SK-N-MC (cell line): ENCODE measurements around the gene GFRA1.

Experiments used
- DNase-seq: peaks from one replicate; pipeline ENCODE4 v3.0.0-alpha.2; 2011; ENCODE audit warnings: low read depth, low spot score
- H3K27ac ChIP-seq: fragments of 200-600 bp; sonication (generic); 2 replicates; pipeline ENCODE4 v1.5.1; 2016; ENCODE audit warnings: mixed run types
- H3K36me3 ChIP-seq: fragments of 200-600 bp; sonication (generic); 2 replicates; pipeline ENCODE4 v1.6.1; 2017; ENCODE audit warnings: antibody characterized with exemption, low read length, mixed read lengths; ENCODE audit not compliant: insufficient read depth
- H3K4me3 ChIP-seq: fragments of 200-600 bp; sonication (generic); 2 replicates; pipeline ENCODE4 v1.5.1; 2016
- H3K9ac ChIP-seq: fragments of 200-600 bp; sonication (generic); 2 replicates; pipeline ENCODE4 v1.8.0; 2017; ENCODE audit warnings: mixed run types, mixed read lengths; ENCODE audit not compliant: insufficient read length
- H3K9me3 ChIP-seq: fragments of 200-600 bp; sonication (generic); 2 replicates; pipeline ENCODE4 v1.6.1; 2017; ENCODE audit warnings: low read depth, mild to moderate bottlenecking, antibody characterized with exemption, low read length, moderate library complexity, mixed read lengths
- EZH2 ChIP-seq: fragments of 200-600 bp; sonication (generic); IDR thresholded peaks from one replicate; pipeline ENCODE4 v1.6.1; 2017; ENCODE audit warnings: antibody characterized with exemption
- FOXP2 ChIP-seq: optimal IDR thresholded peaks from 2 replicates; pipeline ENCODE3; 2011; ENCODE audit warnings: mild to moderate bottlenecking, moderate library complexity; ENCODE audit not compliant: insufficient read depth; ENCODE audit errors: extremely low read length, control extremely low read depth
- POLR2AphosphoS5 ChIP-seq: IDR thresholded peaks from 2 replicates; pipeline ENCODE4 v1.6.1; 2012; ENCODE audit warnings: mild to moderate bottlenecking, low read depth, low read length, borderline replicate concordance

Gene GFRA1

GRCh38 chr10:116093031-116093430, 180.0 kb downstream of the GFRA1 start:
- no peak overlapping the region for H3K27ac ChIP-seq
- no peak overlapping the region for H3K4me3 ChIP-seq
- no peak for TF ChIP-seq FOXP2
- no peak for TF ChIP-seq EZH2
- TF ChIP-seq POLR2AphosphoS5 = no peak
- H3K9me3 ChIP-seq = no peaks in the 10 kb centered on the region
- DNase-seq = no peak
- no peaks in the 10 kb centered on the region for H3K36me3 ChIP-seq
- H3K9ac ChIP-seq = no peak overlapping the region

- Histone ChIP-seq H3K27ac (no peak overlapping the region), H3K4me3 (no peak overlapping the region), H3K9me3 (no peaks in the 10 kb centered on the region), H3K9ac (no peak overlapping the region), H3K36me3 (no peaks in the 10 kb centered on the region)
- no peak for DNase-seq
- TF ChIP-seq EZH2 (no peak), FOXP2 (no peak), POLR2AphosphoS5 (no peak)
Measured at GRCh38 chr10:116088985-116089384, 184.0 kb downstream of the GFRA1 start.

DNA sequence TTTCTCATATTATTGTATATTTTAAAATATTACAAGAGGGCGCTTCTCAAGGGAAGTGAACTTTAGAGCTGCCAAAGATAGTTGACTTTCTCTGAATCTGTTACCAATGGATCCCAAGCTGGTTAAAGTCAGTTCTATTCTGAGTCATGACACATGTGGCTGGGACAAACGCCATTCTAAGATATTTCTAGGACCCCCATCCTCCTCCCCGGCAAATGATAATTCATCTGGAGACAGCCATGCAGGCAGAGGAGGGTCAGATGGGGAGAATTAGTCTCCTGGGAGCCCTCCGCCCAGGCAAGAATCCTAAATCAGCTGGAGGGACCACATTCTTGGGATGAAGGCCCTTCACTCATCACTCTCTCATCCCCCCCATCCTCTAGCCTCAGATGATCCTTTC, 187.7 kb downstream of the GFRA1 start:
- H3K4me3 ChIP-seq = no peak overlapping the region
- TF ChIP-seq FOXP2 (no peak), EZH2 (no peak), POLR2AphosphoS5 (no peak)

DNA sequence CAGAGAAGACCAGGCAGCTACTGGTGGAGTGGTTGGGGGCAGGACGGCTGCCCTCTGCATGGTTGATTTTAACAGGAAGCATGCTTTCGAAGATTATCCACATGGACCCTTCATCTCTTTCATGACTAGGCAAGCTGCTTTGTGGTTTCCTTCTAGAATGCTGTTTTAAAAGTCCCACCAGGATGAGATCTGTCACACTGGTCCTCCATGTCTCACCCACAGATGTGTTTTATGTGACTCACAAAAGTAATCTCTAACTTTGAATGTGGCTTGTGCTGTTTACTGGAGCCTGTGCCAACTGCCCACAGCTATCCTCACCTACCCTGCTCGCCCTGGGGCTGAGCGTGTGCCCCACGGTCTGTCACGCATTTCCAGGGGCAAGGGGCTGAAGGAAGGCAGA, 188.8 kb downstream of the GFRA1 start:
- DNase-seq = no peak
- Histone ChIP-seq H3K9ac (no peak overlapping the region), H3K27ac (no peak overlapping the region), H3K9me3 (no peaks in the 10 kb centered on the region), H3K36me3 (no peaks in the 10 kb centered on the region), H3K4me3 (no peak overlapping the region)
- no peak for TF ChIP-seq POLR2AphosphoS5
- TF ChIP-seq EZH2 = no peak

More for the DNA sequence above, 187.7 kb downstream of the GFRA1 start:
- no peaks in the 10 kb centered on the region for H3K36me3 ChIP-seq
- H3K9me3 ChIP-seq = no peaks in the 10 kb centered on the region
- no peak for DNase-seq
- H3K27ac ChIP-seq = no peak overlapping the region
- H3K9ac ChIP-seq = no peak overlapping the region

DNA sequence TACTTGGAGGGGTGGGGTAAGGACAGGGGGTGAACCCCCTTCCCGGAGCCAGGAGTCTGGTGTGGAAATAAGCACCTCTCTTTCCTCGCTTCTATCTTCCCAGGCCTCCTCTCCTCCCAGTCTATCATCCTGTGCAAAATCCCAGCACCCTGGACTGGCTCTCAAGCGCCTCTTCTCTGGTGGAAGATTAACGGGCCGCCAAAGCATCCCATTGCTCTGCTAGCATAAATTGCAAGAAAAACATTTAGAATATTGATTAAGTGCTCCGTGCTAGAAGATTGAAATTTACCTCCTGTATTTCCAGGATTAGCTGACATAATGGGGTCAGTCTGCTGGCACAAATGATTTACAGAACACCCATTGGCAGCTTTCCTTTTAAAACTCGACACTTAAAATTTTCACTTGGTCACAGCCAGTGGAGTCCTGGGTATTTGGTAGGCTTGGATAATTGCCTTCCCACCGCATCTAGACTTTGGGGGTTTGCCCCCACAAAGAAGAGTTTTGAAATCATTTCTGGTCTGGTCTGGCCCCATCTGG, 189.7 kb downstream of the GFRA1 start:
- no peak overlapping the region for H3K27ac ChIP-seq
- no peaks in the 10 kb centered on the region for H3K9me3 ChIP-seq
- H3K36me3 ChIP-seq = no peaks in the 10 kb centered on the region
- DNase-seq = no peak
- H3K9ac ChIP-seq = no peak overlapping the region
- no peak overlapping the region for H3K4me3 ChIP-seq
- no peak for TF ChIP-seq POLR2AphosphoS5
- TF ChIP-seq EZH2 = no peak
- TF ChIP-seq FOXP2 = no peak

DNA sequence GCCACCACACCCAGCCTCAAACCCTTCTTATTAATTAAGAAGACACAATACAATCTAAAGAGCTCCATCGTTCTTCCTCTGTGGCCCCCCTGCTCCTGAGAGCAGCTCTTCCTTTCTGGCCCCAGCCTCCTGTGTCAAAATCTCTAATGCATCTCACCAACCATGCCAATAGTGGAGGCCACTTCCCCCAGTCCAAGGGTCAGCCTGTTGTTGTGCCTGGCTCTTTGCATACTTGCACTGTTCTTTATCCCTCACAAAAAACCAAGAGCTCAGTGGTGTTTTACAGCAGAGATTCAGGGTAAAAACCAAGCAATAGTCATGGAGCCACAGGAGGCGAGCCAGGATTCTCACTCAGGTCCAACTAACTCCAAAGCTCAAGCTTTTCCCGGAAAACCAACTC, 190.2 kb downstream of the GFRA1 start:
- Histone ChIP-seq H3K9me3 (no peaks in the 10 kb centered on the region), H3K27ac (no peak overlapping the region), H3K4me3 (no peak overlapping the region), H3K36me3 (no peaks in the 10 kb centered on the region), H3K9ac (no peak overlapping the region)
- DNase-seq = no peak
- no peak for TF ChIP-seq POLR2AphosphoS5
- no peak for TF ChIP-seq EZH2
- no peak for TF ChIP-seq FOXP2

DNA sequence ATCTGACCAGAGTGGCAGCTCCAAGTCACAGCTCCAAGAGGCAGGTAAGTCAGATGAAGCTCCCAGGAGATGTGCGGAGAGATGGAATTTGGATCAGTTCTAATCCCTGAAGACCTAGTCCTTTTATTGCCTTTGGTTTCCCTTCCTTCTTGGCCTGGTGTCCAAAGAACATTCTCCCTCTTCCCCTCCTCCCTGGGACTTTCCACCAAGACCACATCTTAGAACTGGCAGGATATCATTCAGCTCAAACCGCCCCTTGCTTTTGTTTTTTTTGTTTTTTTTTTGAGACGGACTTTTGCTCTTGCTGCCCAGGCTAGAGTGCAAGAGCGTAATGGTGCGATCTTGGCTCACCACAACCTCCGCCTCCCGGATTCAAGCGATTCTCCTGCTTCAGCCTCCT, 190.8 kb downstream of the GFRA1 start:
- Histone ChIP-seq H3K36me3 (no peaks in the 10 kb centered on the region), H3K9me3 (no peaks in the 10 kb centered on the region), H3K27ac (no peak overlapping the region), H3K4me3 (no peak overlapping the region), H3K9ac (no peak overlapping the region)
- TF ChIP-seq FOXP2 (no peak), EZH2 (no peak), POLR2AphosphoS5 (no peak)
- no peak for DNase-seq

- H3K9ac ChIP-seq = no peak overlapping the region
- H3K27ac ChIP-seq = no peak overlapping the region
- TF ChIP-seq EZH2 = no peak
- no peak for TF ChIP-seq FOXP2
- TF ChIP-seq POLR2AphosphoS5 = no peak
- H3K36me3 ChIP-seq = no peaks in the 10 kb centered on the region
- DNase-seq = no peak
- no peak overlapping the region for H3K4me3 ChIP-seq
- no peaks in the 10 kb centered on the region for H3K9me3 ChIP-seq
Measured at GRCh38 chr10:116080553-116080952, 192.5 kb downstream of the GFRA1 start.

- no peak for TF ChIP-seq FOXP2
- no peak for TF ChIP-seq POLR2AphosphoS5
- TF ChIP-seq EZH2 = no peak
- H3K4me3 ChIP-seq = no peak overlapping the region
Measured at GRCh38 chr10:116079355-116079754, 193.7 kb downstream of the GFRA1 start.

GRCh38 chr10:116076621-116077020, 196.4 kb downstream of the GFRA1 start:
- H3K27ac ChIP-seq = no peak overlapping the region
- H3K9ac ChIP-seq = no peak overlapping the region
- H3K36me3 ChIP-seq = no peaks in the 10 kb centered on the region
- DNase-seq = no peak
- H3K4me3 ChIP-seq = no peak overlapping the region
- no peaks in the 10 kb centered on the region for H3K9me3 ChIP-seq
- TF ChIP-seq EZH2 (no peak), FOXP2 (no peak), POLR2AphosphoS5 (no peak)

More at GRCh38 chr10:116079355-116079754, 193.7 kb downstream of the GFRA1 start:
- no peaks in the 10 kb centered on the region for H3K9me3 ChIP-seq
- H3K9ac ChIP-seq = no peak overlapping the region
- no peak for DNase-seq
- no peak overlapping the region for H3K27ac ChIP-seq
- H3K36me3 ChIP-seq = no peaks in the 10 kb centered on the region
